ENCODE data around the gene ARHGAP30.

GRCh38 chr1:161012420-161012819 lies 57.3 kb downstream of the ARHGAP30 start:
- TF ChIP-seq CTCF (conservative IDR thresholded peaks at IDR 0.05; ENCODE audit: low read depth, low read length) = no peak
- no peak for TF ChIP-seq EZH2 (IDR thresholded peaks at IDR 0.05; ENCODE audit: low read length, unreplicated experiment)
- TF ChIP-seq EZH2phosphoT487 (IDR thresholded peaks at IDR 0.05; ENCODE audit: borderline replicate concordance, low read length) = no peak

Data from PC-3 (cell line).